ENCODE data around the gene CT45A8. TPM values are rescaled to one million over a fixed set of nuclear protein-coding genes. Genes with fewer than 3 reads are reported as not detected.
"Not testable (repeated sequence)": the region's sequence is repeated elsewhere in the genome, so short reads cannot be mapped to it uniquely, and the experiment has no call there.

CT45A8 gene
- polyA plus RNA-seq (2012; ENCODE audit: insufficient read length, low read depth) = not detected

GRCh38 chrX:135854438-135854837, at the start of gene CT45A8:
TSS of gene CT45A8 (minus strand) at chrX:135854538. CDS start at chrX:135850783, 3,755 bp downstream.
- TF ChIP-seq REST (IDR thresholded peaks at IDR 0.05; ENCODE audit: insufficient read depth in 1 of 2, low read depth in 2 of 2, low read length in 2 of 2); SIN3A (IDR thresholded peaks at IDR 0.05; ENCODE audit: borderline replicate concordance, insufficient read depth, low read length); FOXP2 (optimal IDR thresholded peaks at IDR 0.05; ENCODE audit: borderline replicate concordance, extremely low read depth, extremely low read length, insufficient read depth): not testable (repeated sequence)

GRCh38 chrX:135893294-135893817, 39.0 kb upstream of the CT45A8 start, which contains the start of the genes CT45A10 and SAGE1:
TSS of gene CT45A10 (minus strand) at chrX:135893444. CDS start at chrX:135885344, 8,100 bp downstream.
TSS of gene SAGE1 (plus strand) at chrX:135893716. CDS start at chrX:135896243, 2,527 bp downstream.
- TF ChIP-seq FOXP2 (optimal IDR thresholded peaks at IDR 0.05; ENCODE audit: borderline replicate concordance, extremely low read depth, extremely low read length, insufficient read depth) = no peak
- no peak for TF ChIP-seq REST (IDR thresholded peaks at IDR 0.05; ENCODE audit: insufficient read depth in 1 of 2, low read depth in 2 of 2, low read length in 2 of 2)
- TF ChIP-seq POLR2AphosphoS5 (IDR thresholded peaks at IDR 0.05; ENCODE audit: low read depth, low read length) = no peak
- no peak for TF ChIP-seq TAF1 (IDR thresholded peaks at IDR 0.05; ENCODE audit: borderline replicate concordance, insufficient read depth, low read length)
- no peak for TF ChIP-seq SIN3A (IDR thresholded peaks at IDR 0.05; ENCODE audit: borderline replicate concordance, insufficient read depth, low read length)

GRCh38 chrX:135892781-135893180, 38.4 kb upstream of the CT45A8 start:
- TF ChIP-seq POLR2AphosphoS5 (IDR thresholded peaks at IDR 0.05; ENCODE audit: low read depth, low read length) (no peak), REST (IDR thresholded peaks at IDR 0.05; ENCODE audit: insufficient read depth in 1 of 2, low read depth in 2 of 2, low read length in 2 of 2) (no peak), SIN3A (IDR thresholded peaks at IDR 0.05; ENCODE audit: borderline replicate concordance, insufficient read depth, low read length) (no peak), TAF1 (IDR thresholded peaks at IDR 0.05; ENCODE audit: borderline replicate concordance, insufficient read depth, low read length) (no peak)

GRCh38 chrX:135890087-135890585, 35.8 kb upstream of the CT45A8 start:
- no peak for TF ChIP-seq TAF1 (IDR thresholded peaks at IDR 0.05; ENCODE audit: borderline replicate concordance, insufficient read depth, low read length)
- TF ChIP-seq FOXP2 (optimal IDR thresholded peaks at IDR 0.05; ENCODE audit: borderline replicate concordance, extremely low read depth, extremely low read length, insufficient read depth) = no peak

- not testable (repeated sequence) for TF ChIP-seq FOXP2 (optimal IDR thresholded peaks at IDR 0.05; ENCODE audit: borderline replicate concordance, extremely low read depth, extremely low read length, insufficient read depth); POLR2AphosphoS5 (IDR thresholded peaks at IDR 0.05; ENCODE audit: low read depth, low read length); REST (IDR thresholded peaks at IDR 0.05; ENCODE audit: insufficient read depth in 1 of 2, low read depth in 2 of 2, low read length in 2 of 2)
Observed at GRCh38 chrX:135871712-135872111, 17.4 kb upstream of the CT45A8 start, which contains the start of gene CT45A9. TSS of gene CT45A9 (minus strand) at chrX:135871812. CDS start at chrX:135868061, 3,751 bp downstream.
